ENCODE measurements around the gene FXYD1. TPM values are rescaled to one million over a fixed set of nuclear protein-coding genes. Genes with fewer than 3 reads are reported as not detected.

The FXYD1 gene
- polyA plus RNA-seq: 10 to 100 TPM; 13.2 to 21.4 TPM

DNA sequence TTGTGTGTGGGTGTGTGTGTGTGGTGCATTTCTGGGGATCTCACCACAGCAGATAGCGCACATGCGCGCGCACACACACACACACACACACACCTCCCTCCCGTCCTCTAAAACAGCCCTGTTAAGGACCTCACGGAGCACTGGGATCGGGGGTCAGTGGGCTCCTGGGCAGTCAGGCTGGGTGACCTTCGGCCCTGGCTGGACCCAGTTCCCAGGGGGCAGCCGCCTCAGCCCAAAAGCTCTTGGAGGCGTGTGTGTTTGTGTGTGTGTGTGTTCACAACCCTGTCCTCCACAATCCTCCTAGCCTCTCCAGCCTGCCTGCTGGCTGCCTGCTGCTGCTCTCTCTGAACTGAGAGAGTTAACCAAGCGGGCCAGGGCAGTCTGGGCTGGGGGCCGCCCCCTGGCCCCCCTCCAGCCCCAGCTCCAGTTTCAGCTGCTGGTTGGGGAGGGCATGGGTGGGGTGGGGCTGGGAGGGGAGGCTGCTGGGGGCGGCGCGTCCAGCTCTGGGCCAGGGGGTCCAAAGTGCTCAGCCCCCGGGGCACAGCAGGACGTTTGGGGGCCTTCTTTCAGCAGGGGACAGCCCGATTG, at the start of gene FXYD1:
FXYD1 (plus strand) TSS at position 520 of the 588 bp plus-strand sequence. CDS start 1,256 bp downstream, outside the sequence.
- Histone ChIP-seq H3K9me3 (ENCODE audit: control insufficient read depth in 2 of 2, insufficient read depth in 1 of 2, low read depth in 1 of 2, low read length in 1 of 2) (no peaks in the 10 kb centered on the region), H3K27ac (ENCODE audit: low read depth in 2 of 2, low read length in 1 of 2) (peak within 1 kb of the TSS; percentile 77 to 82), H3K27me3 (ENCODE audit: control insufficient read depth in 1 of 2, insufficient read depth in 2 of 2, low read length in 2 of 2) (no peaks in the 10 kb centered on the region), H3K4me1 (ENCODE audit: control insufficient read depth in 2 of 2, insufficient read depth in 2 of 2, low read length in 1 of 2) (peaks cover 0 to 7% of the 10 kb centered on the region in 2 donors), H3K4me3 (ENCODE audit: low read depth in 1 of 2, low read length in 2 of 2) (peak within 1 kb of the TSS; percentile 15 to 19), H3K36me3 (ENCODE audit: control insufficient read depth in 2 of 2, insufficient read depth in 2 of 2, low read length in 1 of 2) (no peaks in the 10 kb centered on the region)
- WGBS, 2 donors: 52 to 61% methylated on average over 18 of the region's 18 CpGs

DNA sequence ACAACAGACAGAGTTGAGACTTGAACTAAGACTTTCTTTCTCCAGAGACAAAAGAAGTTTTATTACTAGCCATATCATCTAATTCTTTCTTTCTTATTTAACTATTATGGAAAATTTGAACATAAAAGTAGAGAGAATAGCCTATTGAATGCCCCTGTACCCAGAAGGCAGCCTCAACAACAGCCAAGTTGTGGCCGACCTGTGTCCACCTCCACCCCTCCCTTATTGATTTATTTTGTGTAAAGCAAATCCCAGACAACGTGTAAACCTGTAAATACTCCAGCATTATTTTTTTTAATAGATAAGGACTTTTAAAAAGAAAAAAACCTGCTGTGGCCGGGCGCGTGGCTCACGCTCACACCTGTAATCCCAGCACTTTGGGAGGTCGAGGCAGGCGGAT, 49.1 kb upstream of the FXYD1 start:
- H3K4me3 ChIP-seq (ENCODE audit: low read depth in 1 of 2, low read length in 2 of 2): no peak overlapping the region
- H3K27me3 ChIP-seq (ENCODE audit: control insufficient read depth in 1 of 2, insufficient read depth in 2 of 2, low read length in 2 of 2): no peaks in the 10 kb centered on the region
- H3K4me1 ChIP-seq (ENCODE audit: control insufficient read depth in 2 of 2, insufficient read depth in 2 of 2, low read length in 1 of 2): peaks cover 3 to 7% of the 10 kb centered on the region in 2 donors
- 82 to 85% methylated on average over 8 of the region's 8 CpGs for WGBS, 2 donors
- H3K27ac ChIP-seq (ENCODE audit: low read depth in 2 of 2, low read length in 1 of 2): no peak overlapping the region
- H3K9me3 ChIP-seq (ENCODE audit: control insufficient read depth in 2 of 2, insufficient read depth in 1 of 2, low read depth in 1 of 2, low read length in 1 of 2): no peaks in the 10 kb centered on the region
- H3K36me3 ChIP-seq (ENCODE audit: control insufficient read depth in 2 of 2, insufficient read depth in 2 of 2, low read length in 1 of 2): no peaks in the 10 kb centered on the region

GRCh38 chr19:35090160-35090505, 48.5 kb upstream of the FXYD1 start:
- no peaks in the 10 kb centered on the region for H3K9me3 ChIP-seq (ENCODE audit: control insufficient read depth in 2 of 2, insufficient read depth in 1 of 2, low read depth in 1 of 2, low read length in 1 of 2)
- no peak overlapping the region for H3K4me3 ChIP-seq (ENCODE audit: low read depth in 1 of 2, low read length in 2 of 2)
- no peak overlapping the region for H3K27ac ChIP-seq (ENCODE audit: low read depth in 2 of 2, low read length in 1 of 2)
- WGBS, 2 donors: 31 to 37% methylated on average over 9 of the region's 9 CpGs
- H3K4me1 ChIP-seq (ENCODE audit: control insufficient read depth in 2 of 2, insufficient read depth in 2 of 2, low read length in 1 of 2): peaks cover 3 to 7% of the 10 kb centered on the region in 2 donors
- H3K36me3 ChIP-seq (ENCODE audit: control insufficient read depth in 2 of 2, insufficient read depth in 2 of 2, low read length in 1 of 2): no peaks in the 10 kb centered on the region
- no peaks in the 10 kb centered on the region for H3K27me3 ChIP-seq (ENCODE audit: control insufficient read depth in 1 of 2, insufficient read depth in 2 of 2, low read length in 2 of 2)

- Histone ChIP-seq H3K4me3 (ENCODE audit: low read depth in 1 of 2, low read length in 2 of 2) (no peak overlapping the region), H3K9me3 (ENCODE audit: control insufficient read depth in 2 of 2, insufficient read depth in 1 of 2, low read depth in 1 of 2, low read length in 1 of 2) (no peaks in the 10 kb centered on the region), H3K27me3 (ENCODE audit: control insufficient read depth in 1 of 2, insufficient read depth in 2 of 2, low read length in 2 of 2) (no peaks in the 10 kb centered on the region), H3K4me1 (ENCODE audit: control insufficient read depth in 2 of 2, insufficient read depth in 2 of 2, low read length in 1 of 2) (peaks cover 3 to 7% of the 10 kb centered on the region in 2 donors), H3K36me3 (ENCODE audit: control insufficient read depth in 2 of 2, insufficient read depth in 2 of 2, low read length in 1 of 2) (no peaks in the 10 kb centered on the region), H3K27ac (ENCODE audit: low read depth in 2 of 2, low read length in 1 of 2) (no peak overlapping the region)
- 7 to 9% methylated on average over 36 of the region's 36 CpGs for WGBS, 2 donors
Measured at GRCh38 chr19:35090506-35091214, 48.0 kb upstream of the FXYD1 start.

GRCh38 chr19:35093430-35093829, 45.2 kb upstream of the FXYD1 start:
- Histone ChIP-seq H3K27ac (ENCODE audit: low read depth in 2 of 2, low read length in 1 of 2) (no peak overlapping the region), H3K36me3 (ENCODE audit: control insufficient read depth in 2 of 2, insufficient read depth in 2 of 2, low read length in 1 of 2) (no peaks in the 10 kb centered on the region), H3K4me3 (ENCODE audit: low read depth in 1 of 2, low read length in 2 of 2) (no peak overlapping the region), H3K4me1 (ENCODE audit: control insufficient read depth in 2 of 2, insufficient read depth in 2 of 2, low read length in 1 of 2) (peaks cover 3 to 17% of the 10 kb centered on the region in 2 donors), H3K27me3 (ENCODE audit: control insufficient read depth in 1 of 2, insufficient read depth in 2 of 2, low read length in 2 of 2) (no peaks in the 10 kb centered on the region), H3K9me3 (ENCODE audit: control insufficient read depth in 2 of 2, insufficient read depth in 1 of 2, low read depth in 1 of 2, low read length in 1 of 2) (no peaks in the 10 kb centered on the region)
- WGBS, 2 donors: 84 to 85% methylated on average over 5 of the region's 5 CpGs

GRCh38 chr19:35093941-35094647, 44.5 kb upstream of the FXYD1 start:
- Histone ChIP-seq H3K4me1 (ENCODE audit: control insufficient read depth in 2 of 2, insufficient read depth in 2 of 2, low read length in 1 of 2) (peaks cover 6 to 23% of the 10 kb centered on the region in 2 donors), H3K9me3 (ENCODE audit: control insufficient read depth in 2 of 2, insufficient read depth in 1 of 2, low read depth in 1 of 2, low read length in 1 of 2) (no peaks in the 10 kb centered on the region), H3K36me3 (ENCODE audit: control insufficient read depth in 2 of 2, insufficient read depth in 2 of 2, low read length in 1 of 2) (no peaks in the 10 kb centered on the region), H3K27me3 (ENCODE audit: control insufficient read depth in 1 of 2, insufficient read depth in 2 of 2, low read length in 2 of 2) (no peaks in the 10 kb centered on the region), H3K27ac (ENCODE audit: low read depth in 2 of 2, low read length in 1 of 2) (no peak overlapping the region), H3K4me3 (ENCODE audit: low read depth in 1 of 2, low read length in 2 of 2) (no peak overlapping the region)
- WGBS, 2 donors: 83 to 85% methylated on average over 11 of the region's 11 CpGs

DNA sequence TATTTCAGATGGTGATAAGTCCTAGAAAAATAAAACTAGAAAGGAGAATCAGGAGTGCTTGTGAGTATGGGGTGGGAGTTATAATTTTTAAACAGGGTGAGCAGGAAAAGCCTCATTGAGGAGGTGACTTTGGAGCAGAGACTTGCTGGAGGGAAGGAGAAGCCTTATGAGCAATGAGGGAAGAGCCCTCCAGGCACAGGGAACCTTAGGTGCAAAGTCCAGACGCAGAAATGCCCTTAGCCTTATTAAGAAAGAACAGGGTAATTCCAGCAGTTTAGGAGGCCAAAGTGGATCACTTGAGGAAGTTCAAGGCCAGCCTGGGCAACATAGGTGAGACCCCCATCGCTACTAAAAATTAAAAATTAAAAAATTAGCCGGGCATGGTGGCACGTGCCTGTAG, 44.0 kb upstream of the FXYD1 start:
- no peaks in the 10 kb centered on the region for H3K36me3 ChIP-seq (ENCODE audit: control insufficient read depth in 2 of 2, insufficient read depth in 2 of 2, low read length in 1 of 2)
- no peak overlapping the region for H3K27ac ChIP-seq (ENCODE audit: low read depth in 2 of 2, low read length in 1 of 2)
- no peak overlapping the region for H3K4me3 ChIP-seq (ENCODE audit: low read depth in 1 of 2, low read length in 2 of 2)
- no peaks in the 10 kb centered on the region for H3K9me3 ChIP-seq (ENCODE audit: control insufficient read depth in 2 of 2, insufficient read depth in 1 of 2, low read depth in 1 of 2, low read length in 1 of 2)
- peaks cover 6 to 23% of the 10 kb centered on the region in 2 donors for H3K4me1 ChIP-seq (ENCODE audit: control insufficient read depth in 2 of 2, insufficient read depth in 2 of 2, low read length in 1 of 2)
- no peaks in the 10 kb centered on the region for H3K27me3 ChIP-seq (ENCODE audit: control insufficient read depth in 1 of 2, insufficient read depth in 2 of 2, low read length in 2 of 2)
- WGBS, 2 donors: 83 to 86% methylated on average over 4 of the region's 4 CpGs

DNA sequence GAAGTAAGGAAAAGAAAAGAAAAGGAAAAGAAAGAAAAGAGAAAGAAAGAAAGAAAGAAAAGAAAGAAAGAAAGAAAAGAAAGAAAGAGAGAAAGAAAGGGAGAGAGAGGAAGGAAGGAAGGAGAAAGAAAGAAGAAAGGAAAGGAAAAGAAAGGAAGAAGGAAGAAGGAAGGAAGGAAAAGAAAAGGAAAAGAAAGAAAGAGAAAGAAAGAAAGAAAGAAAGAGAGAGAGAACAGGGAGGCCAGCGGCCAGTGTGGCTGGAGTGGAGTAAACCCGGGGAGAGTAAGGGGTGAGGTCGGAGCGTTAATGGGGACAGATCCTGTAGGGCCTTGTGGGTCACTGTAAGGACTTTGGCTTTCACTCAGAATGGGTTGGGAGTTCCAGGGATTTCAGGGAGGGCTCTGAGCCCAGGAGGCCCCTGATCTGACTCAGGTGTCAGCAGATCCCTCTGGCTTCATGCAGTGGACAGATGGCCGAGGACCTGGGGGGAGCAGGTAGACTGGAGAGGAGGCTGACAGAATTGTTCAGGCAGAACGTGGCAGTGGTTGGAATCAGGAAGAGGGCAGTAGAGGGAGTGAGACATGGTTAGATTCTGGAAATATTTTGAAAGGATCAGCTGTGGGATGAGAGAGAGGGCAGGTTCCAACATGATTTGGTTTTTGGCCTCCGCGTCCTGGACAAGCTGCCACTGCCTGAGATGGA, 42.8 kb upstream of the FXYD1 start:
- peaks cover 4 to 23% of the 10 kb centered on the region in 2 donors for H3K4me1 ChIP-seq (ENCODE audit: control insufficient read depth in 2 of 2, insufficient read depth in 2 of 2, low read length in 1 of 2)
- no peaks in the 10 kb centered on the region for H3K27me3 ChIP-seq (ENCODE audit: control insufficient read depth in 1 of 2, insufficient read depth in 2 of 2, low read length in 2 of 2)
- peak overlapping the region; percentile 69 to 70 for H3K27ac ChIP-seq (ENCODE audit: low read depth in 2 of 2, low read length in 1 of 2)
- WGBS, 2 donors: 45 to 62% methylated on average over 8 of the region's 8 CpGs
- H3K36me3 ChIP-seq (ENCODE audit: control insufficient read depth in 2 of 2, insufficient read depth in 2 of 2, low read length in 1 of 2): no peaks in the 10 kb centered on the region
- no peak overlapping the region for H3K4me3 ChIP-seq (ENCODE audit: low read depth in 1 of 2, low read length in 2 of 2)
- H3K9me3 ChIP-seq (ENCODE audit: control insufficient read depth in 2 of 2, insufficient read depth in 1 of 2, low read depth in 1 of 2, low read length in 1 of 2): no peaks in the 10 kb centered on the region

DNA sequence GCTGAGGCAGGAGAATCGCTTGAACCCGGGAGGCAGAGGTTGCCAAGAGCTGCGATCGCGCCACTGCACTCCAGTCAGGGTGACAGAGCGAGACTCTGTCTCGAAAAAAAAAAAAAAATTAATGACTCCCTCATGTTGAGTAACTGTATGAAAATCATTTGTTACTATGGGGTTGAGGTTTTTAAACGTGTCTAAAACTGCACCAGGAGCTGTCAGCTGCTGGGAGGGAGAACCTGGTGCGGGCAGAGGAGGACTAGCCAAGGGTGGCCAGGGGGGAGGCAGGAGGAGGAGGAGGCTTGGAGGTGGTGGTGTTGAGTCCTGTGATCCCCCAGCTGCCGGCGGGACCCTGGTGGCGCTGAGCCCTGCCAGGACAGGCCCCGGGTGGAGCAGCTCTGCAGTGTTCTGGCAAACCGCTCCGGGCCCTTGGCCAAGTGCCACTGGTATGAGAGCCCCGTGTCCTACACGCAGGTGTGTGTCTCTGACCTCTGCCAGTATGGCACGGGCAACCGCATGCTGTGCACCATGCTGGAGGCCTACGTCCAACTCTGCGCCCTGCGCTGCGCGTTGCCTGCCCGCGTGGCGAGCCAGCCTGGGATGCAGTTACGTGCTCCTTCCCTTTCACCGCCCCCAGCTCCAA, 40.1 kb upstream of the FXYD1 start:
- no peaks in the 10 kb centered on the region for H3K9me3 ChIP-seq (ENCODE audit: control insufficient read depth in 2 of 2, insufficient read depth in 1 of 2, low read depth in 1 of 2, low read length in 1 of 2)
- peaks cover 3 to 20% of the 10 kb centered on the region in 2 donors for H3K4me1 ChIP-seq (ENCODE audit: control insufficient read depth in 2 of 2, insufficient read depth in 2 of 2, low read length in 1 of 2)
- 50 to 51% methylated on average over 23 to 29 of the region's 29 CpGs for WGBS, 2 donors
- H3K36me3 ChIP-seq (ENCODE audit: control insufficient read depth in 2 of 2, insufficient read depth in 2 of 2, low read length in 1 of 2): no peaks in the 10 kb centered on the region
- H3K27me3 ChIP-seq (ENCODE audit: control insufficient read depth in 1 of 2, insufficient read depth in 2 of 2, low read length in 2 of 2): no peaks in the 10 kb centered on the region
- no peak overlapping the region for H3K4me3 ChIP-seq (ENCODE audit: low read depth in 1 of 2, low read length in 2 of 2)
- peak overlapping the region; percentile 57 to 60 for H3K27ac ChIP-seq (ENCODE audit: low read depth in 2 of 2, low read length in 1 of 2)
